ENCODE data around the gene BCL7B. TPM values are rescaled to one million over a fixed set of nuclear protein-coding genes. Genes with fewer than 3 reads are reported as not detected.
"Not testable (repeated sequence)": the region's sequence is repeated elsewhere in the genome, so short reads cannot be mapped to it uniquely, and the experiment has no call there.

Gene BCL7B
- total RNA-seq, 1 donor from 2014 or later = 83.9 TPM

DNA sequence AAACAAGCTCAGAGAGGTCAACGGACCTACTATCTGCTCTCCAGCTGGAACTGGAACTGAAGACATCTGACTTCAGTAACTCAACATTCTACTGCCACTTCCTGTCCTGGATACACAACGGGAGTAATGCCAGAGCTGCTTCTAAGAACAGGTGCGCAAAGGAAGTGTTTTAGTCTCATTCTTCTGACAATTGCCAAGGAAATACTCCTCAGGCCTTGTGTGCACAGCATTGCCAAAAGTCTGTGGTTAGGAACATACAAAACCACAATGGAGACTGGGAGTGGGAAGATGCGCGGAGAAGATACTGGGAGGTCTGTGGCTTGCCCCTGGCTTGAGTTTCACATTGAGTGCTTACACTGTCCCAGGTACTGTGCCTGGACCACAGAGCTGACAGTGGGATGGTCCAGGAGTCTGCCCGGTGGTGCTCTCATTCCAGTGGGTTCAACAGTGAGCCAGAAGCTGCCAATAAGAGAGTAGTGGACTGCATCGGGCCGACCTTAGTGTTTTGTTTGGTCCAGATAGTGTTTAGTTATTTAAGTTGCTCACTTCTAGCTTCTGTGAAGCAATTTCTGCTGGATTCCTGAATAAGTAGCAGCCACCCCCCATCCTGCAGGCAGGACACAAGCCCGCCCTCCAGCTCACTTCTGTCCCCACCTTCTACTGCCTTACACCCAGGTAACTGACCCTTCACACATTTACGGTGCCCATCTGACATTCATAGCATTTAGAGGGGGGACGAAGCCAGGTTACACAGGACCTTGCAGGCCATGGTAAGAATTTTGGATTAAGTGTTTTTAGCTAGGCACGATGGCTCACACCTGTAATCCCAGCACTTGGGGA is 10.6 kb upstream of the BCL7B start:
- no peak overlapping the region for H3K4me3 ChIP-seq (ENCODE audit: low read depth, low read length)
- DNase-seq (ENCODE audit: low read depth) = no peak
- H3K36me3 ChIP-seq (ENCODE audit: control insufficient read depth, insufficient read depth, low read length) = peaks cover 4% of the 10 kb centered on the region
- TF ChIP-seq CTCF (IDR thresholded peaks at IDR 0.05; ENCODE audit: insufficient read depth, low read length, poor library complexity, severe bottlenecking) = no peak
- no peaks in the 10 kb centered on the region for H3K27me3 ChIP-seq (ENCODE audit: control insufficient read depth, insufficient read depth, low read length)

DNA sequence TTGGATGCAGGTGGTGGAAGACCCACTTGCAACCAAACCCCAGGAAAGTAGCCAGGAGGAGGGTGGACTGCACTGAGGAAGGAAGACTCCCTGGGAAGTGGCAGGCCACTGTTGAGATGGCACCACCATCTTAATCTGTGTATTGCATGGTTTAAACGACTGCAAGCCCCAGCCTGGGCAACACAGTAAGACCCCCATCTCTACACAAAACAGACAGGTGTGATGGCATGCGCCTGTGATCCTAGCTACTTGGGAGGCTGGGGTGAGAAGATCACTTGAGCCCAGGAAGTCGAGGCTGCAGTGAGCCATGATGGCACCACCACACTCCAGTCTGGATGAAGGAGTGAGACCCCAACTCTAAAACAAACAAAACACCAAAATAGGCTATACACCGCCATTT is 9.7 kb upstream of the BCL7B start:
- no peak for DNase-seq (ENCODE audit: low read depth)
- H3K36me3 ChIP-seq (ENCODE audit: control insufficient read depth, insufficient read depth, low read length) = no peaks in the 10 kb centered on the region
- H3K4me3 ChIP-seq (ENCODE audit: low read depth, low read length) = no peak overlapping the region
- no peak for TF ChIP-seq CTCF (IDR thresholded peaks at IDR 0.05; ENCODE audit: insufficient read depth, low read length, poor library complexity, severe bottlenecking)
- H3K27me3 ChIP-seq (ENCODE audit: control insufficient read depth, insufficient read depth, low read length) = no peaks in the 10 kb centered on the region

DNA sequence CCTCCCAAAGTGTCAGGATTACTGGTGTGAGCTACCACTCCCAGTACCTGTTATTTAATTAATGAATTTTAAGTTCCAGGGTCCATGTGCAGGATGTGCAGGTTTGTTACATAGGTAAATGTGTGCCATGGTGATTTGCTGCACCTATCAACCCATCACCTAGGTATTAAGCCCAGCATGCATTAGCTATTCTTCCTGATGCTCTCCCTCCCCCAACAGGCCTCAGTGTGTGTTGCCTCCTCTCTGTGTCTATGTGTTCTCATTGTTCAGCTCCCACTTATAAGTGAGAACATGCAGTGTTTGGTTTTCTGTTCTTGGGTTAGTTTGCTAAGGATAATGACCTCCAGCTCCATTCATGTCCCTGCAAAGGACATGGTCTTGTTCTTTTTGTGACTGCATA is 8.9 kb upstream of the BCL7B start:
- H3K36me3 ChIP-seq (ENCODE audit: control insufficient read depth, insufficient read depth, low read length); H3K27me3 ChIP-seq (ENCODE audit: control insufficient read depth, insufficient read depth, low read length); H3K4me3 ChIP-seq (ENCODE audit: low read depth, low read length); DNase-seq (ENCODE audit: low read depth): not testable (repeated sequence)

- DNase-seq (ENCODE audit: low read depth) = no peak
- no peak for TF ChIP-seq CTCF (IDR thresholded peaks at IDR 0.05; ENCODE audit: insufficient read depth, low read length, poor library complexity, severe bottlenecking)
- no peak overlapping the region for H3K4me3 ChIP-seq (ENCODE audit: low read depth, low read length)
- no peaks in the 10 kb centered on the region for H3K27me3 ChIP-seq (ENCODE audit: control insufficient read depth, insufficient read depth, low read length)
- no peaks in the 10 kb centered on the region for H3K36me3 ChIP-seq (ENCODE audit: control insufficient read depth, insufficient read depth, low read length)
These were observed 8.3 kb upstream of the BCL7B start for GRCh38 chr7:73565675-73566340.

GRCh38 chr7:73560109-73560835 is 2.8 kb upstream of the BCL7B start:
- DNase-seq (ENCODE audit: low read depth) = peak; percentile 54
- TF ChIP-seq CTCF (IDR thresholded peaks at IDR 0.05; ENCODE audit: insufficient read depth, low read length, poor library complexity, severe bottlenecking) = no peak
- Histone ChIP-seq H3K36me3 (ENCODE audit: control insufficient read depth, insufficient read depth, low read length) (no peaks in the 10 kb centered on the region), H3K27me3 (ENCODE audit: control insufficient read depth, insufficient read depth, low read length) (no peaks in the 10 kb centered on the region), H3K4me3 (ENCODE audit: low read depth, low read length) (no peak overlapping the region)

GRCh38 chr7:73557108-73557396 is 438 bp downstream of the BCL7B start:
- Histone ChIP-seq H3K36me3 (ENCODE audit: control insufficient read depth, insufficient read depth, low read length) (peaks cover 2% of the 10 kb centered on the region), H3K27me3 (ENCODE audit: control insufficient read depth, insufficient read depth, low read length) (no peaks in the 10 kb centered on the region), H3K4me3 (ENCODE audit: low read depth, low read length) (peak overlapping the region; percentile 77)
- DNase-seq (ENCODE audit: low read depth) = peak; percentile 62
- no peak for TF ChIP-seq CTCF (IDR thresholded peaks at IDR 0.05; ENCODE audit: insufficient read depth, low read length, poor library complexity, severe bottlenecking)
